Measurements from ENCODE around the gene MYH6. TPM values are rescaled to one million over a fixed set of nuclear protein-coding genes. Genes with fewer than 3 reads are reported as not detected.

Gene MYH6
- total RNA-seq, 1 donor from 2014 or later = 0.11 TPM

DNA sequence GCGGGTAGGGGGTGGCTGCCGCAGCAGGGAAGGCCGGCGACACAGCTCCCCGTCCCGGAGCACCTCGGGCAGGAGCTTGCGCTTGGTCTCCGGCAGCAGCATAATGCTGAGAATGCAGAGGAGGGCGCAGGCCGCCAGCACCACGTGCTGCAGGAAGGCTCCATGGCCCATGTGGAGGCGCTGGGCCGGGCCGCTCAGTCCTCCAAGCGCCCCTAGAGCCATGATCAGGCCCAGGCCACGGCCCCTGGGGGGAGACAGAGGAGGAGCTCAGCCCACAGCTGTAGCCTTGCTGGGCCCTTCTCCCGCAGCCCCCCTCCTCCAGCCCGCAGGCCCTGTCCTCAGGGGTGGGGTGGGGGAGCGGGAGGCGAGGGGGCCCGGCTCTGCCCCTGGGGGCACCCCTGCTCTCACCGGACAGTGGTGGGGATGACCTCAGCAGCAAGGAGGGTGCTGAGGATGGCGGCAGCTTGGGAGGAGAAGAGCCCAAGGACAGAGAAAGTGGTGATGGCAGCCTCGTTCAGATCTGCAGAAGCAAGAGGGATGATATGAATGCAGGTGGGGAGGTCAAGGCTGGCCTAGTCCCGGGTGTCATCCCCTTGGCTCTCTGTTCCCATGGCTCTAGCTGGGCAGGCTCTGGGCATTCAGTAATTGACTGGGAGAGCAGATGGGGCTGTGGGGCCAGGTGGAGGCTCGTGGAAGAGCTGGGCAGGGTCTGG lies 61.2 kb downstream of the MYH6 start:
- Mint-ChIP-seq H3K36me3 (ENCODE audit: low read depth) (no peaks in the 10 kb centered on the region), H3K9me3 (no peaks in the 10 kb centered on the region), H3K4me3 (ENCODE audit: low read depth) (no peak overlapping the region), H3K27me3 (ENCODE audit: low read depth) (peaks cover 20% of the 10 kb centered on the region), H3K27ac (no peak overlapping the region), H3K4me1 (ENCODE audit: low read depth) (no peaks in the 10 kb centered on the region)
- intact Hi-C loops (cut with micrococcal nuclease) = no loop called here
- no peak for DNase-seq (ENCODE audit: low spot score)

DNA sequence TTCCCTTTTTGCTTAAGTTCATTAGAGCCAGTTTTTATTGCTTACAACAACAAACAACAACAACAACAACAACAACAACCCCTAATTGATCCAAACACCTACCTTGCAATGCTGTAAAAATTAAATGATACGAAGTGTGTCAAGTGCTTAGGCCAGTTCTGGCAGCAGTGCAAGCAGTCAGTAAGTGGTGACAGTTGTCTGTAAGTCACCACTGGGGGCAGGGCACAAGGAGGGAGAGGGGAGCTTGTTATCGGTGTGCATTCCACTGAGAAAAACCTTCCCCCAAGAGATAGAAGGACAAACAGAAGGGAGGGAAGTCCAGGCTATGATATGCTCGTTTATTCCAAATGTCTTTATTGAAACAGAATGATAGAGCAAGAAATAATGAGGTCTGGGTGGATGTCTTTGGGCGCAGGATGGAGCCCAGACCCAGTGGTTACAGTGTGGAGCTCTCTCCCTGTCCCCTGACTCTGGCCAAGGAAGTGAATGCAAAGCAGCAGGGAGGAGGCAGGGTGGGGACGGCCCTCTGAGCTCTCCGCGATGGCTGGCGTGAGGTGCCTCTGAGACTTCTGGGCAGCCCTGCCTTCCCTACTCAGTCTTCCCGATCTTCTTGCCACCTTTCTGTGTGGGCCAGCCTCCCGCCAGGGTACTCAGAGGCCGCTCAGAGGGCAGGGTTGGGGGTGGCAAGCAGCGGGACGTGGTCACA lies 61.9 kb downstream of the MYH6 start:
- DNase-seq (ENCODE audit: low spot score) = no peak
- Mint-ChIP-seq H3K4me1 (ENCODE audit: low read depth) (no peaks in the 10 kb centered on the region), H3K4me3 (ENCODE audit: low read depth) (no peak overlapping the region), H3K27me3 (ENCODE audit: low read depth) (peaks cover 18% of the 10 kb centered on the region), H3K36me3 (ENCODE audit: low read depth) (no peaks in the 10 kb centered on the region), H3K27ac (no peak overlapping the region), H3K9me3 (no peaks in the 10 kb centered on the region)
- intact Hi-C loops (cut with micrococcal nuclease) = no loop called here

DNA sequence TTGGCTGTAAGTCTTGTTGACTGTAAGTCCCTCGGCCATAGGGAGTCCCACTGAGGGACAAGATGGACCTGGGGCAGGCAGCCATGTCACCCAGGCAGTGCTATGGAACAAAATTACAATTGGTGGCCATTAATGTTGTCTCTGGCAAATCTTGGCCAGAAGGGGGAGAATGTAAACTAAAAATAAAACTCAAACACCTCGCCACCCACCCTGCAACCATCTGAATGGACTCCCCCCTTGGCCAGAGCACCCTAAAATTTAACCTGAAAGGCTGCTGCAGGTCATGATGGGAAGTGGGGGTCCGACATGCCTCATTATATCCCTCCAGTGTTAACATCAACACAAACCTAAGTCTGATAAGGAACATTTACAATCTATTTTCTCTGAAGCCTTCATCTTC lies 63.6 kb downstream of the MYH6 start:
- peaks cover 13% of the 10 kb centered on the region for H3K27me3 Mint-ChIP-seq (ENCODE audit: low read depth)
- H3K36me3 Mint-ChIP-seq (ENCODE audit: low read depth) = no peaks in the 10 kb centered on the region
- peaks cover 1% of the 10 kb centered on the region for H3K9me3 Mint-ChIP-seq
- DNase-seq (ENCODE audit: low spot score) = no peak
- H3K27ac Mint-ChIP-seq = no peak overlapping the region
- no peak overlapping the region for H3K4me3 Mint-ChIP-seq (ENCODE audit: low read depth)
- H3K4me1 Mint-ChIP-seq (ENCODE audit: low read depth) = no peaks in the 10 kb centered on the region
- intact Hi-C loops (cut with micrococcal nuclease) = no loop called here

DNA sequence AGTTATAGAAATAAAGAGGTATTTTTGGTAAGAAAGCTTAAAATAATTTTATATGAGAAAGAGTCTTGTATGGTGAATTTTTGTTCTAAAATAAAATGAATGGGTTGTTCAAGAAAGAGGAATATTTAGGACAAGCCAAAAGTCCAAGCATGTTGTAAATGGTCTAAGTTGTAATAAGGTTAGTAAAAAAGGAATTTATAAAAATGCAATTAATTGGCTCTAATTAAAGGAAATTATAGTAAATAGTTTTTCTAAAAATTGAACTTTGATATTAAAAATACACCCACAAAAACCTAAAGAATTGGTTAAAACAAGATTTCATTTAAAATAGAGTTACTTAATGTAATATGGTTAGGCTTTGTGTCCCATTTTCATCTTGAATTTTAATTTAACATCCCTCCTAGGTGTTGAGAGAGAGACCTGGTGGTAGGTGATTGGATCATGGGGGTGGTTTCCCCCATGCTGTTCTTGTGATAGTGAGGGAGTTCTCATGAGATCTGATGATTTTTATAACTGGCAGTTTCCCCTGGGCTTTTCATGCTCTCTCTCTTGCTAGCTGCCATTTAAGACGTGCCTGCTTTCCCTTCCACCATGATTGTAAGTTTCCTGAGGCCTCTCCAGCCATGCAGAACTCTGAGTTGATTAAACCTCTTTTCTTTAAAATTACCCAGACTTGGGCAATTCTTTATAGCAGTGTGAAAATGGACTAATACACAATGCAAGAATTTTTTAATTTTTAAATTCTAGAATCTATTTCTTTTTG lies 68.4 kb downstream of the MYH6 start:
- no peak overlapping the region for H3K27ac Mint-ChIP-seq
- intact Hi-C loops (cut with micrococcal nuclease) = no loop called here

DNA sequence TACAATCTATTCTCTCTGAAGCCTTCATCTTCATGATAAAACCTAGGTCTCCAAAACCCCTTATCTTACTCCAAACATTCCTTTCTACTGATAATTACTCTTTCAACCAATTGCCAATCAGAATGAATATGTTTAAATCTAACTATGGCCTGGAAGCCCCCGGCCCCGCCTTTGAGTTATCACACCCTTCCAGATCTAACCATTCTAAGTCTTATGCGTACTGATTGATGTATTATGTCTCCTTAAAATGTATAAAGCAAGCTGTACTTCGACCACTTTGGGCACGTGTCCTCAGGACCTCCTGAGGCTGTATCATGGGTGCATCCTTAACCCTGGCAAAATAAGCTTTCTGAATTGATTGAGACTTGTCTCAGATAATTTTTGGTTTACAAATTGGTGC lies 72.5 kb downstream of the MYH6 start:
- no peak for DNase-seq (ENCODE audit: low spot score)
- Mint-ChIP-seq H3K4me1 (ENCODE audit: low read depth) (no peaks in the 10 kb centered on the region), H3K27ac (no peak overlapping the region), H3K27me3 (ENCODE audit: low read depth) (peaks cover 22% of the 10 kb centered on the region), H3K9me3 (peaks cover 10% of the 10 kb centered on the region), H3K4me3 (ENCODE audit: low read depth) (no peak overlapping the region), H3K36me3 (ENCODE audit: low read depth) (no peaks in the 10 kb centered on the region)
- intact Hi-C loops (cut with micrococcal nuclease) = no loop called here

More for the DNA sequence above, 68.4 kb downstream of the MYH6 start:
- no peak for DNase-seq (ENCODE audit: low spot score)
- H3K27me3 Mint-ChIP-seq (ENCODE audit: low read depth) = peaks cover 28% of the 10 kb centered on the region
- H3K36me3 Mint-ChIP-seq (ENCODE audit: low read depth) = no peaks in the 10 kb centered on the region
- no peaks in the 10 kb centered on the region for H3K4me1 Mint-ChIP-seq (ENCODE audit: low read depth)
- no peak overlapping the region for H3K4me3 Mint-ChIP-seq (ENCODE audit: low read depth)
- peaks cover 10% of the 10 kb centered on the region for H3K9me3 Mint-ChIP-seq

Other genes with a start within 250 kb of the MYH6 start
- 5.3 and 5.4 TPM in 2 replicates for gene SLC7A8, start 224.6 kb downstream of the MYH6 start, total RNA-seq
- not detected in 2 replicates for gene RNF212B, start 170.3 kb downstream of the MYH6 start, total RNA-seq
- 13.3 and 13.7 TPM in 2 replicates for gene HOMEZ, start 122.1 kb downstream of the MYH6 start, total RNA-seq
- 20.3 and 21.3 TPM in 2 replicates for gene PPP1R3E, start 105.4 kb downstream of the MYH6 start, total RNA-seq
- 9.3 and 10.1 TPM in 2 replicates for gene BCL2L2, start 101.4 kb downstream of the MYH6 start, total RNA-seq
- 241 and 259 TPM in 2 replicates for gene PABPN1, start 86.8 kb downstream of the MYH6 start, total RNA-seq
- gene SLC22A17, start 55.4 kb downstream of the MYH6 start, total RNA-seq = 2.9 and 3.2 TPM in 2 replicates
- gene EFS, start 43.1 kb downstream of the MYH6 start, total RNA-seq = not detected in 2 replicates
- not detected in 2 replicates for gene IL25, start 35.5 kb downstream of the MYH6 start, total RNA-seq
- not detected in 2 replicates for gene CMTM5, start 31.2 kb downstream of the MYH6 start, total RNA-seq
- gene MYH7, start 27.4 kb upstream of the MYH6 start, total RNA-seq = 0.02 TPM in 1 of 2 replicates, not detected in the other
- 65.6 and 65.7 TPM in 2 replicates for gene NGDN, start 61.4 kb upstream of the MYH6 start, total RNA-seq
- gene ZFHX2, start 143.5 kb upstream of the MYH6 start, total RNA-seq = 2.0 and 2.5 TPM in 2 replicates
- 12.8 and 13.7 TPM in 2 replicates for gene THTPA, start 148.0 kb upstream of the MYH6 start, total RNA-seq
- 164 and 170 TPM in 2 replicates for gene AP1G2, start 159.5 kb upstream of the MYH6 start, total RNA-seq
- gene JPH4, start 170.5 kb upstream of the MYH6 start, total RNA-seq = 0.09 TPM in 2 replicates
- gene DHRS2, start 228.1 kb upstream of the MYH6 start, total RNA-seq = 2.2 and 2.3 TPM in 2 replicates

Measured in activated T-helper 2 cell treated with anti-CD3 and anti-CD28 coated beads, Interferon-gamma antibody, Interleukin-2, Interleukin-4, amounts not matched to agents 10 μg/mL and 5 μg/mL and 100 μg/mL, durations not matched to agents 14 hours and 24 hours and 36 hours (primary cell).